ENCODE results near the gene OR10H3. TPM values are rescaled to one million over a fixed set of nuclear protein-coding genes. Genes with fewer than 3 reads are reported as not detected.
"Not testable (repeated sequence)": the region's sequence is repeated elsewhere in the genome, so short reads cannot be mapped to it uniquely, and the experiment has no call there.

The OR10H3 gene
- polyA plus RNA-seq, 3 donors from 2014 or later: not detected

DNA sequence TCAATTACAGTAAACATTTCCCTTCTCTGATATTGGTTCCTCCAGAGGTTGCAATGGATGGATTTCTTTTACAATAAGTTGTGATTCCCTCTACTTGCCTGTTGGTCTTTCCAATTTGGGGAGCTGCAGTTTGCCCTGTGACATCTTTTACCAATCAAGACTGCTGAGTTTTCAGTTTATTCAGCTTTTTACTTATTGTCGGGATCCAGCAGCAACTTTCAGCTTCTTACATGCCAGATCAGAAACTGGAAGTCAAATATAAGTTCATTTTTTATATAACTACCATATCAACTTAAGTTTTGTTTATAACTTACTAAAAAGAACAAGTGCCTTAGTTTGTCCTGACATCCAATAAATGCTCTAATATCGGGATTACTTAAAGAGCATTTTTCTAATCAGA, 10.5 kb downstream of the OR10H3 start:
- peaks cover 2 to 29% (median 11%) of the 10 kb centered on the region in 3 donors for H3K27me3 Mint-ChIP-seq (ENCODE audit: low read depth in 3 of 3)
- no peaks in the 10 kb centered on the region for H3K4me1 Mint-ChIP-seq
- no peak overlapping the region for H3K4me3 Mint-ChIP-seq
- H3K27ac Mint-ChIP-seq: no peak overlapping the region
- H3K9me3 Mint-ChIP-seq: no peaks in the 10 kb centered on the region
- DNase-seq: no peak
- no peaks in the 10 kb centered on the region for H3K36me3 Mint-ChIP-seq

DNA sequence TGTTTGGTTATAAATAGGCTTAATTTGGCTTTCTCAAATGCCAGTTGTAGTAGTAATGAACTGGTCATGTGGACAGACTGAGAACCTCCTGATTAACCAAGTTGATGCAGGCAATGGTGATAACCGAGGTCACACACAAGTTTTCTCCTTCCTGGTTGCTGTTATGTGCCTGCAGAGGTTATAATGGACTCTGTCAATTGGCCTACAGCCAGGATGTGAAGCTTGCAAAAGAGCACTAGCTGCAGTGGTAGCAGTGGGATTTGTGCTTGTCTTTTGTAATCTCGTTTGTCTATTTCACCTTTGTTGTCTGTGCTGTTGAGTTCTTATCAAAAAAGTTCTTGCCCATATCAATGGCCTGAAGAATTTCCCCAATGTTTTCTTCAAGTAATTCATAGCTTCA, 20.6 kb downstream of the OR10H3 start:
- no peaks in the 10 kb centered on the region for H3K36me3 Mint-ChIP-seq
- H3K27me3 Mint-ChIP-seq (ENCODE audit: low read depth in 3 of 3): peaks cover 13 to 46% (median 17%) of the 10 kb centered on the region in 3 donors
- H3K9me3 Mint-ChIP-seq: no peaks in the 10 kb centered on the region
- H3K27ac Mint-ChIP-seq: no peak overlapping the region
- no peak for DNase-seq
- H3K4me1 Mint-ChIP-seq: no peaks in the 10 kb centered on the region
- H3K4me3 Mint-ChIP-seq: no peak overlapping the region

DNA sequence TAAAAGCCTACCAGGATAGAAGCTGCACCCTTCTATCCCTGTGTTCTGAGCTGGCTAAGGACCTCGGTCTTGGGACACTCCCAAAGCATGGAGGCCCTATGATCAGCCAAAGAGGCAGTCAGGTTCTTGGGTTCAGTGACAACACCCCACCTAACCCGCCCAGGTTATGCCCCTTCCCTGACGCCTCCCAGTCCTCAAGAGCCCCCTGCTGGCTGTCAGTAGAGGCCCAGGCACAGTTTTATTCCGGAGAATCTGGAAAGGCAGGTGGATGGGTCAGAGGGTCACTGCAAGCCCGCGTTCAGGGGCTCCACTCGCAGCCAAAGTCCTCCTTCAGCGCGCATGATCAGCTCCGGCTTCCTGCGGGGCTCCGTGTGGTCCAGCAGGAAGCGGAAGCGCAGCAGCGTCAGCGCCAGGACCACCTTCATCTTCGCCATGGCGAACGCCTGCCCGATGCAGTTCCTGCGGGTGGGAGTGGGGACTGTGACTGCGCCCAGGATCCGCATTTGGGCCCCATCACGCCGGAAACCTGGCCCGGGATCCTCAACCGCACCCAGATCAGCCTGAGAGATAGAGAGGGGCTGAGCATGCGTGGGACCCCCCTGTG, 22.3 kb downstream of the OR10H3 start:
- H3K4me1 Mint-ChIP-seq: no peaks in the 10 kb centered on the region
- H3K36me3 Mint-ChIP-seq: no peaks in the 10 kb centered on the region
- no peak for DNase-seq
- H3K27me3 Mint-ChIP-seq (ENCODE audit: low read depth in 3 of 3): peaks cover 11 to 39% (median 17%) of the 10 kb centered on the region in 3 donors
- H3K27ac Mint-ChIP-seq: no peak overlapping the region
- no peak overlapping the region for H3K4me3 Mint-ChIP-seq
- H3K9me3 Mint-ChIP-seq: no peaks in the 10 kb centered on the region

DNA sequence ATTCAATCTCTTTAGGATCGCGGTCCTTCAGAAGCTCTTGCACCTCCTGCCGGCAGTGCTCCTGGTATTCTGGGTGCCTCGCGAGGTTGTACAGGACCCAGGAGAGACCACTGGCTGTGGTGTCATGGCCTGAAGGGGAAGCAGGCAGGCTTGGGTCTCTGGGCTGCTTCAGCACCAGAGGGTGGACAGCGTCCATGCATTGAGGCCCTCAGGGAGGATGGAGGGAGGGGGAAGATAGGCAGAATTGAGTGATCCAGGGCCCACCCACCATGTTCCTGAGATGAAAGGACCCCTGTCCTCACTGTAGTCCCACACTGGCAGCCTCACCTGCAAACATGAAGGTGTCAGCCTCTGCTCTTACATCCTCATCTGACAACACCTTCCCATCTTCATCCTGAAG, 31.8 kb downstream of the OR10H3 start:
- no peak for DNase-seq
- Mint-ChIP-seq H3K36me3 (no peaks in the 10 kb centered on the region), H3K4me3 (no peak overlapping the region), H3K27ac (no peak overlapping the region), H3K4me1 (no peaks in the 10 kb centered on the region), H3K27me3 (ENCODE audit: low read depth in 3 of 3) (peaks cover 2 to 24% (median 7%) of the 10 kb centered on the region in 3 donors), H3K9me3 (no peaks in the 10 kb centered on the region)

DNA sequence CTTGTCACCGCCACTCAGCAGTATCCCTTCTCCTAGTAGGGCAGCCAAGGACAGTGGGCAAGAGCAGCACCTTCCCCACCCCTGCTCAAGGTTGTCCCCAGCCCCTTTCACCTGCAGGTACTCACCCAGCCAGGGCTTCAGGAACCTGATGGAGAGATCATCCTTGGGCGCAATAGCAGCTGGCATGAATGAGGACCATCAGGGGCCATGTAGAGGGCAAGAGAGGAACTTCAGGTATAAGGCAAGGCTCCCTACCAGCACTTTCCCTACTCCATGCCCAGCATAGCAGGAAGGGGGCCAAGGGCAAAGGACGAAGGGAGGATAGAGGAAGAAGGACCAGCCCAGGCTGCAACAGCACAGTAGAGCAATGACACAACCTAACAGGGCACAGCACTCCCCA, 36.4 kb downstream of the OR10H3 start:
- peaks cover 2 to 15% (median 6%) of the 10 kb centered on the region in 3 donors for H3K27me3 Mint-ChIP-seq (ENCODE audit: low read depth in 3 of 3)
- not testable (repeated sequence) for H3K27ac Mint-ChIP-seq, H3K4me3 Mint-ChIP-seq, H3K4me1 Mint-ChIP-seq, H3K36me3 Mint-ChIP-seq, H3K9me3 Mint-ChIP-seq, DNase-seq

DNA sequence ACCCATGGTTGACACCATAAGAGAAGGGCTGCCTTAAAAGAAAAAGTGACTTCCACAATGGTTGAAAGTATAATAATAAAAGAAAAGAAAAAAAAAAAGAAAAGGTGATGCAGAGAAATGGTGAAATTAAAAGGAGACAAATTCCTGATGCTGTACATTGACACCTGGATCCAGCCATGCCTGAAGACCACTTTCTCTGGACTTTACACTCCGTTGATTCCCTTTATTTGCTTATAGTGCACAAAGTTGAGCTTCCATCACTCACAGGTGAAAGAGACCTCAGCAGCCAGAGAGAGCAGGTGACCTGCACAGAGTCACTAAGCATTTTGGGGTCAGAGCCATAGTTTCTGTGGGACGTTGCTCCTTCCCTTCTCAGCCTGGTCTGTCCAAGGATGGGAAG, 37.5 kb downstream of the OR10H3 start:
- Mint-ChIP-seq H3K27me3 (ENCODE audit: low read depth in 3 of 3) (peaks cover 3 to 9% (median 6%) of the 10 kb centered on the region in 3 donors), H3K9me3 (peaks cover 0 to 2% (median 0%) of the 10 kb centered on the region in 6 donors), H3K4me1 (no peaks in the 10 kb centered on the region), H3K36me3 (no peaks in the 10 kb centered on the region), H3K27ac (no peak overlapping the region), H3K4me3 (no peak overlapping the region)
- DNase-seq: no peak

DNA sequence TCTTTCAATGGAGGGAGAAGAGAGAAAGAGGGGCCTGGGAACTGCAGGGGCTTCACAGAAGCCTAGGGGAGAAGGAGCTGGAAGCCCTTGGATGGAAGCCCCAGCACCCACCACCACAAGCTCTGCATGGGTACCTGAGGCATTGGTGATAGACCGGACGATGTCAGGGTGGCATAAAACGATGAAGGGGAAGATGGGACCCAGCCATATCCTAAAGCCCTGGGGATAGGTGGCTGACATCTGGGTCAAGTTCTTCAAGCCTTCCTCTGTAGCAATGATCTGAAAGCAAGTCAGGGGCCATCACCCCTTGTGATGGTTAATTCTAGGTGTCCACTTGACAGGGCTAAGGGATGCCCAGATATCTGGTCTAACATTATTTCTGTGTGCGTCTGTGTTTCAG, 38.5 kb downstream of the OR10H3 start:
- no peak overlapping the region for H3K4me3 Mint-ChIP-seq
- H3K9me3 Mint-ChIP-seq: peaks cover 0 to 2% (median 0%) of the 10 kb centered on the region in 6 donors
- peaks cover 3 to 6% (median 6%) of the 10 kb centered on the region in 3 donors for H3K27me3 Mint-ChIP-seq (ENCODE audit: low read depth in 3 of 3)
- DNase-seq: no peak
- H3K4me1 Mint-ChIP-seq: no peaks in the 10 kb centered on the region
- H3K36me3 Mint-ChIP-seq: no peaks in the 10 kb centered on the region
- no peak overlapping the region for H3K27ac Mint-ChIP-seq

DNA sequence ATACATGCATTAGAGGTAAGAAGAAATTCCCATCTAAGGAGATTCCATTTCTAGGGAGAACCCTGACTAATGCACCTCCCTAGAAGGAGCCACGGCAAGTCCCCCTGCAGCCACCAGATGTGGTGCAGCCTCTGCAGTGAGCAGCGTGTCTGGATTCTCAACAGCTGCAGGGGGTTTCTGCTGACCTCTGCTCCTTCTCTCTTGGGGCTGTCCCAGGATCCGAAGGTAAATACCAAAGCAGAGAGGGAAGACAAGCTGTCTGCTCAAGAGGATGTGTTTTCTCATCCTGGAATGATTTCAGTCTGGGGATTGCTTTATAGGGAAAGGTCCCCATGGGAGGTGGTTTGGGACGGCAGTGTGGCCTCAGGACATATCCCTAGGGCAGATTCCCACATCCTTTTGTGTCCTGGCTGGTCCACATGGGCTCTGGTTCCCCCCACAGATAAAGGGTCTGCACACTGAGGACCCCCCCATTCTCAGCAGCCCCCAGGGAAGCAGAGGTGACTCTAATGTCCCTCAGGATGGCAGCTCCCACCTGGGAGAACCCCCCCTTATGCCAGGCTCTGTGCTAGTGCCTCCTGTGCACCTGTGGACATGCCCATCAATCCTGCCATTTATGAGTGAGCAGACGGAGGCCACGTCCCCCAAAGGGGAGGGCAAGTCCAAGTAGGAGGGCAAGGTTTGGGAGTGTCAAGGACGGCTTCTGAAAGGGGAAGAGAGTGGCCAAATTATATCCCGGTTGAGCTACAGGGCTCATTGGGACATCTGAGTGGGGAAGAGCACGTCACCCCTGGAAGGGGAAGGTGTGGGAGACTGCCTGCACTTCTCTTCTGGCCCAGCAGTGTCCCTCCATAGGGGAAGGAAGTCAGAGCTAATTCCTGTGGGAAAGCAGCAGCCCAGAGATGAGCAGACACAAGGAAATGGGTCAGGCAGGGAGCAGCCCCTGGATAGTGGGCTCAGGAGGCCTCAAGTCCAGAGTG, 39.5 kb downstream of the OR10H3 start:
- H3K4me3 Mint-ChIP-seq: no peak overlapping the region
- H3K36me3 Mint-ChIP-seq: no peaks in the 10 kb centered on the region
- H3K27me3 Mint-ChIP-seq (ENCODE audit: low read depth in 3 of 3): peaks cover 3 to 6% (median 5%) of the 10 kb centered on the region in 3 donors
- no peaks in the 10 kb centered on the region for H3K4me1 Mint-ChIP-seq
- H3K27ac Mint-ChIP-seq: no peak overlapping the region
- peaks cover 0 to 2% (median 0%) of the 10 kb centered on the region in 6 donors for H3K9me3 Mint-ChIP-seq
- no peak for DNase-seq

DNA sequence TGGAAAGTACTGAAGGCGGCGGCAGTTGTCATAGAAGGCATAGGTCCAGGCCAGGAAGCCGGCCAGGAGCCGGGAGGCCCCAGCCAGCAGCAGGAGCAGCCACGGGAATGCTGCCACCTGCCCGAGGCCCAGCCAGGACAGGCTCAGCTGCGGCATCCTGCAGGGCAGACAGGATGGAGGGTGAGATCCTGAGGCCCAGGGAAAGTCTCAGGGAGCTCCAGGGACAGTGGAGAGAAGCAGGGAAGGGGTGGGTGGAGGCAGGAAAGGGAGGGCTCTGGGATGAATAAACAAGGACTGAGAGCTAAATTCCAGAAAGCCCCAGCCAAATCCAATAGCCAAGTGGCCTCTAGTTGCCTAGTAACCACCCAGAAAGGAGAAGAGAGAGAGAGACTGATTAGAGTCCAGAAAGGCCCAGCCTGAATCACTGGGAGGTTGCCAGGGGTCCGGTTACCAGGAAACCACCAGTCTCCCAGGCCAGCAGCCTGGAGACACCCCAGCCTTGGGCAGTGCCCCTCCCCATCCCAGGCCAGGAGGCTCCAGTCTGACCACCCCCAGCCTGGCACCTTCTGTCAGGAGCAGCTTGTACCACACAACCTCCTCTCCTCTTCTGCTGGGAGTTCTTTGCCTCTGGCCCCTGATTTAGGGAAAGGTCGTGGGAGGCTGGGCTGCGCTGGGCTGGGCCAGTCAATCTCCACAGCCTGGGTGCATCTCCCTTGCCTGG, 42.1 kb downstream of the OR10H3 start:
- H3K4me3 Mint-ChIP-seq: no peak overlapping the region
- H3K27me3 Mint-ChIP-seq (ENCODE audit: low read depth in 3 of 3): peaks cover 0 to 6% (median 2%) of the 10 kb centered on the region in 3 donors
- no peak for DNase-seq
- no peaks in the 10 kb centered on the region for H3K36me3 Mint-ChIP-seq
- no peaks in the 10 kb centered on the region for H3K4me1 Mint-ChIP-seq
- H3K27ac Mint-ChIP-seq: no peak overlapping the region
- H3K9me3 Mint-ChIP-seq: peaks cover 0 to 2% (median 0%) of the 10 kb centered on the region in 6 donors

DNA sequence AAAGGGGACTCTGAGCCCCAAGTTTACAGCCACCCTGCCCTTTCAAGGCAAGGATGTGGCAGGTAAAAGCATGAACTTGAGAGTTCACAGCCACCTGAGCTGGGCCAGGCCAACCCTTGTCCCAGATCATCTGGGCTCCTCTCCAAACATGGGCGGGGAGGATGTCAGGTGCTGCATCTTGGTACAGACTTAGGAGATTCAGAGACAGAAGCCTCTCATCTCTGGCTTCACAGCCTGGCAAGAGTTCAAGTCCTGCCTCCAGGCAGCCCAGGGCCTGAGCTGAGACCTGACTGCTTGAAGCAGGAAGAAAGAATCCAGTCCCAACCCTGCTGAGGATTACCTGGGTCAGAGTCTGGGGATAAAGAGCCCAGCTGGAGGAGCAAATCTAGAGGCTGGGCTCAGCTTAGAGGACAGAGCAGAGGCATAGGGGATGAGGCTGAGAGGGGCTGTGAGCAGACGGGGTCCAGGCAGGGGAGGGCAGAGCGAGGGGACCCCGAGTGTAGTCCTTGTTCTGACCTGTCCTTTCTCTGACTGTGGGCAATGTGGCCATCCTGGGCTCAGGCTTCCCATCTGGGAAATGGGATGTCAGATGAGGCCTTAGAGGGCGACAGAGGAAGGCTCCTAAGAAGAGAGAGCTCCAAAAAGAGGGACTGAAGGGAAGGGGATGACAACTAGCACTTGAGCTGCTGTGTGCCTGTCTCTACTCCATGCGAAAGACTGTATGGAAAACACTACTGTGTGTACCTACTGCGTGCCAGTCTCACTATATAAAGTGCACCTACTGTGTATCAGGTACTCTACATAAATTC, 43.0 kb downstream of the OR10H3 start:
- H3K4me1 Mint-ChIP-seq: no peaks in the 10 kb centered on the region
- H3K27me3 Mint-ChIP-seq (ENCODE audit: low read depth in 3 of 3): peaks cover 0 to 9% (median 6%) of the 10 kb centered on the region in 3 donors
- peak overlapping the region in 1 of 6 donors; percentile 55 for H3K27ac Mint-ChIP-seq
- DNase-seq: no peak
- no peak overlapping the region for H3K4me3 Mint-ChIP-seq
- no peaks in the 10 kb centered on the region for H3K36me3 Mint-ChIP-seq
- H3K9me3 Mint-ChIP-seq: peaks cover 0 to 2% (median 0%) of the 10 kb centered on the region in 6 donors

DNA sequence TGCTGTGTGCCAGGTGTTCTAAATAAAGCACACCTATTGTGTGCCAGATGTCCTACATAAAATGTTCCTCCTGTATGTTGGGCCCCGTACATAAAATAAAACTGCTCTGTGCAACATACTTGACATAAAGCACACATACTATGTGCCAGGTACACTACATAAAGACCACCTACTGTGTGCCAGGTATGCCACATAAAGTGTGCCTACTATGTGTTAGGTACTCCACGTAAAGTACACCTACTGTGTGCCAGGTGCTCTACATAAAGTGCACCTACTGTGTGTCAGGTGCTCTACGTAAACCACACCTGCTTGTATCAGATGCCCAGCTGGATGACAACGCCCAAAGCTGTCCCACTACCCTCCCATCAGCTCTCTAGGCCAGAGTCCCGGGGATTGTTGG, 43.9 kb downstream of the OR10H3 start:
- Mint-ChIP-seq H3K27me3 (ENCODE audit: low read depth in 3 of 3) (peaks cover 0 to 9% (median 6%) of the 10 kb centered on the region in 3 donors), H3K4me3 (no peak overlapping the region), H3K9me3 (peaks cover 0 to 2% (median 0%) of the 10 kb centered on the region in 6 donors), H3K27ac (no peak overlapping the region), H3K36me3 (no peaks in the 10 kb centered on the region), H3K4me1 (no peaks in the 10 kb centered on the region)
- DNase-seq: no peak

DNA sequence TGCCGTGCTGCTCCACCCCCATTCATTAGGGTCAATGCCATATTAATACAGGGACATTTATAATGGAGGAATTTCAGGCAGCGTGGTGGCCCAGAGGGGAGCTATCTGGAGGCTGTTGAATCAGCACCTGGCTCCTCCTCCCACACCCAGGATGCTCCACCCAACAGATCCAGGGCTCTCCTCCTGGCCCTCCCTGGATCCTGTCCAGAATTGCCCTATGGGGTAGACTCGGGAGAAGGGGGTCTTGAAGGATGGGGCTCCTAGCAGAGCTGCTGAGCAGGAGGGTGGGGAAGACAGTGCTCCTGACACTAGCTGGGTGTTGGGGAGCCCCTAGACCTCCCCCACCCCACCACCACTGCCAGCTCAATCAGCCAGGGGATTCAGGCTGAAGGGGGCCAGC, 44.4 kb downstream of the OR10H3 start:
- H3K27ac Mint-ChIP-seq: no peak overlapping the region
- no peaks in the 10 kb centered on the region for H3K36me3 Mint-ChIP-seq
- no peaks in the 10 kb centered on the region for H3K4me1 Mint-ChIP-seq
- peaks cover 0 to 8% (median 7%) of the 10 kb centered on the region in 3 donors for H3K27me3 Mint-ChIP-seq (ENCODE audit: low read depth in 3 of 3)
- no peak for DNase-seq
- peaks cover 0 to 2% (median 0%) of the 10 kb centered on the region in 6 donors for H3K9me3 Mint-ChIP-seq
- H3K4me3 Mint-ChIP-seq: no peak overlapping the region

DNA sequence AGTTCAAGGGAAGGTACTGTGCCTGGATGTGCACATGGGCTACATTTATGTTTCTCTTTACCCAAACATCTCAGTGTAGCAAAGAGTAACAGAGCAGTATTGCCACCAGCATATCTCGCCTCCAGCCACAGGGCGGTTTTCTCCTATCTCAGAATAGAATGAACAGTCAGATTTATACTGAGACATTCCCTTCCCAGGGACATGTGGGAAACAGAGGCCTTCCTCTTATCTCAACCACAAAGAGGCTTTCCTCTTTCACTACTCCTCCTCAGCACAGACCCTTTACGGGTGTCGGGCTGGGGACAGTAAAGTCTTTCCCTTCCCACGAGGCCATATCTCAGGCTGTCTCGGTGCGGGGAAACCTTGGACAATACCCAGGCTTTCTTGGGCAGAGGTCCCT, 45.1 kb downstream of the OR10H3 start:
- H3K27ac Mint-ChIP-seq, H3K4me3 Mint-ChIP-seq, H3K36me3 Mint-ChIP-seq, DNase-seq, H3K4me1 Mint-ChIP-seq, H3K9me3 Mint-ChIP-seq: not testable (repeated sequence)
- H3K27me3 Mint-ChIP-seq (ENCODE audit: low read depth in 3 of 3): peaks cover 0 to 12% (median 7%) of the 10 kb centered on the region in 3 donors

All from immature natural killer cell (primary cell).